H1 (cell line): ENCODE data around the gene PLPP7. TPM values are rescaled to one million over a fixed set of nuclear protein-coding genes. Genes with fewer than 3 reads are reported as not detected.

ENCODE experiments used
- CTCF ChIA-PET: fragments of 300-600 bp; sonication (Branson Sonifier 250); formaldehyde crosslinking; loops from one replicate; lab custom pipeline; 2021; ENCODE audit not compliant: partially characterized antibody; lab: Charles Lee
- POLR2A ChIA-PET: fragments of 300-600 bp; sonication (Branson Sonifier 250); formaldehyde crosslinking; loops from one replicate; lab custom pipeline; 2021; ENCODE audit warnings: inconsistent platforms; ENCODE audit not compliant: partially characterized antibody; lab: Charles Lee
- DNase-seq, 2 experiments: peaks; one replicate each; pipeline versions ENCODE4 v3.0.0 to v3.0.0-alpha.2; 2010 to 2022; ENCODE audit warnings: low spot score in 2 of 2, low read depth in 1 of 2, mixed read lengths in 1 of 2
- FAIRE-seq: peaks from 2 replicates; lab custom pipeline; 2011; peaks lifted over from hg19 to GRCh38; lab: Jason Lieb, UNC
- H2AFZ ChIP-seq: 2 replicates; pipeline ENCODE4 v1.8.1; 2012; ENCODE audit warnings: low read length, inconsistent platforms
- H2AK5ac ChIP-seq: 2 replicates; pipeline ENCODE4 v1.6.1; 2013; ENCODE audit warnings: low read depth, low read length
- H2BK120ac ChIP-seq: replicated peaks from 2 replicates; pipeline ENCODE3; 2013; ENCODE audit warnings: low read depth, low read length, inconsistent platforms
- H2BK12ac ChIP-seq: 2 replicates; pipeline ENCODE4 v1.6.1; 2013; ENCODE audit warnings: low read depth, low read length
- H2BK15ac ChIP-seq: 2 replicates; pipeline ENCODE4 v1.6.1; 2013; ENCODE audit warnings: low read length
- H2BK20ac ChIP-seq: 2 replicates; pipeline ENCODE4 v1.6.1; 2013; ENCODE audit warnings: low read length
- H2BK5ac ChIP-seq: 2 replicates; pipeline ENCODE4 v1.6.1; 2013; ENCODE audit warnings: low read depth, low read length
- H3K14ac ChIP-seq: 2 replicates; pipeline ENCODE4 v1.6.1; 2013; ENCODE audit warnings: inconsistent platforms; ENCODE audit not compliant: insufficient read length
- H3K18ac ChIP-seq: 2 replicates; pipeline ENCODE4 v1.6.1; 2013; ENCODE audit warnings: low read length; ENCODE audit errors: extremely low read depth
- H3K23ac ChIP-seq: 2 replicates; pipeline ENCODE4 v1.6.1; 2013; ENCODE audit warnings: inconsistent platforms; ENCODE audit not compliant: insufficient read length
- H3K23me2 ChIP-seq: 2 replicates; pipeline ENCODE4 v1.6.1; 2013; ENCODE audit warnings: low read depth, low read length
- H3K27ac ChIP-seq: 2 replicates; pipeline ENCODE4 v1.6.1; 2011; ENCODE audit warnings: low read depth, low read length, inconsistent platforms
- H3K27me3 ChIP-seq, 4 experiments: replicated peaks in 1 of 4; 1 replicate in 1 of 4; 2 replicates in 3 of 4; pipeline versions ENCODE4 v1.6.1 to v1.8.1; 2011 to 2013; ENCODE audit warnings: low read length in 3 of 4, mild to moderate bottlenecking in 3 of 4, inconsistent platforms in 2 of 4, mixed read lengths in 2 of 4, moderate library complexity in 1 of 4; ENCODE audit not compliant: control insufficient read depth in 3 of 4, insufficient read depth in 3 of 4; ENCODE audit errors: extremely low read depth in 1 of 4
- H3K36me3 ChIP-seq, 4 experiments: 2 replicates each; pipeline versions ENCODE4 v1.6.1 to v1.8.1; 2011 to 2013; ENCODE audit warnings: mild to moderate bottlenecking in 4 of 4, low read length in 3 of 4, moderate library complexity in 2 of 4, control low read depth in 1 of 4, inconsistent platforms in 1 of 4; ENCODE audit not compliant: insufficient read depth in 4 of 4, control insufficient read depth in 2 of 4
- H3K4ac ChIP-seq: replicated peaks from 2 replicates; pipeline ENCODE3; 2013; ENCODE audit warnings: low read length, low read depth, mixed read lengths, inconsistent platforms; ENCODE audit not compliant: insufficient read length
- H3K4me1 ChIP-seq, 4 experiments: replicated peaks in 1 of 4; 1 replicate in 1 of 4; 2 replicates in 3 of 4; pipeline versions ENCODE4 v1.6.1 to v1.8.1; 2011 to 2013; ENCODE audit warnings: low read length in 3 of 4, inconsistent platforms in 2 of 4, mixed read lengths in 1 of 4; ENCODE audit not compliant: insufficient read depth in 4 of 4, control insufficient read depth in 3 of 4
- H3K4me2 ChIP-seq, 2 experiments: 2 replicates each; pipeline versions ENCODE4 v1.6.1 to v1.8.1; 2011 to 2013; ENCODE audit warnings: low read depth in 2 of 2, low read length in 2 of 2, control low read depth in 1 of 2, inconsistent platforms in 1 of 2, mild to moderate bottlenecking in 1 of 2; ENCODE audit not compliant: insufficient read depth in 1 of 2
- H3K4me3 ChIP-seq, 4 experiments: fragments of 200-600, 300-600 bp in 1 of 4; sonication (generic), shearing (Covaris generic), sonication (Bioruptor Twin) in 1 of 4; 2 replicates each; pipeline versions ENCODE4 v1.5.1 to v1.8.1; 2011 to 2016; ENCODE audit warnings: low read length in 4 of 4, low read depth in 3 of 4, control low read depth in 2 of 4, inconsistent platforms in 2 of 4, mild to moderate bottlenecking in 2 of 4, mixed read lengths in 1 of 4, moderate library complexity in 1 of 4; ENCODE audit not compliant: insufficient read depth in 2 of 4; ENCODE audit errors: extremely low read depth in 1 of 4
- H3K56ac ChIP-seq: replicated peaks from 2 replicates; pipeline ENCODE3; 2013; ENCODE audit warnings: low read depth, mild to moderate bottlenecking, mixed read lengths, low read length, inconsistent platforms; ENCODE audit not compliant: insufficient read length
- H3K79me1 ChIP-seq: 2 replicates; pipeline ENCODE4 v1.6.1; 2013; ENCODE audit warnings: low read depth, low read length, control low read depth
- H3K79me2 ChIP-seq, 2 experiments: 2 replicates each; pipeline versions ENCODE4 v1.6.1 to v1.8.1; 2012 to 2013; ENCODE audit warnings: low read length in 2 of 2, mild to moderate bottlenecking in 2 of 2, inconsistent platforms in 1 of 2; ENCODE audit not compliant: insufficient read depth in 2 of 2, control insufficient read depth in 1 of 2
- H3K9ac ChIP-seq, 4 experiments: replicated peaks in 1 of 4; 1 replicate in 1 of 4; 2 replicates in 3 of 4; pipeline versions ENCODE4 v1.6.1 to v1.8.1; 2011 to 2013; ENCODE audit warnings: low read depth in 3 of 4, low read length in 3 of 4, control low read depth in 2 of 4, mild to moderate bottlenecking in 2 of 4, moderate library complexity in 2 of 4, inconsistent platforms in 1 of 4; ENCODE audit errors: extremely low read depth in 1 of 4
- H3K9me3 ChIP-seq, 2 experiments: 2 replicates each; pipeline versions ENCODE4 v1.6.1 to v1.8.1; 2012 to 2013; ENCODE audit warnings: mild to moderate bottlenecking in 2 of 2, moderate library complexity in 2 of 2, control low read depth in 1 of 2, inconsistent platforms in 1 of 2, low read depth in 1 of 2, low read length in 1 of 2, mixed read lengths in 1 of 2; ENCODE audit not compliant: insufficient read depth in 2 of 2
- H4K20me1 ChIP-seq, 2 experiments: replicated peaks in 1 of 2; 2 replicates each; pipeline versions ENCODE3 to v1.8.1; 2011 to 2013; ENCODE audit warnings: inconsistent platforms in 2 of 2, low read length in 2 of 2, mild to moderate bottlenecking in 1 of 2; ENCODE audit not compliant: insufficient read depth in 2 of 2, control insufficient read depth in 1 of 2
- H4K5ac ChIP-seq: 2 replicates; pipeline ENCODE4 v1.6.1; 2013; ENCODE audit warnings: low read length, low read depth, mixed read lengths, inconsistent platforms; ENCODE audit not compliant: insufficient read length
- H4K8ac ChIP-seq: 2 replicates; pipeline ENCODE4 v1.8.0; 2013; ENCODE audit warnings: mild to moderate bottlenecking, moderate library complexity, low read length, inconsistent platforms; ENCODE audit not compliant: insufficient read depth; ENCODE audit errors: extremely low read depth
- H4K91ac ChIP-seq: replicated peaks from 2 replicates; pipeline ENCODE3; 2013; ENCODE audit warnings: low read length, mixed read lengths, inconsistent platforms; ENCODE audit not compliant: insufficient read length
- EGR1 ChIP-seq: IDR thresholded peaks from 2 replicates; pipeline ENCODE4 v1.6.1; 2011; ENCODE audit warnings: low read depth, low read length, borderline replicate concordance
- KDM1A ChIP-seq: fragments of 200-600, 300-600 bp; sonication (generic); IDR thresholded peaks from 2 replicates; pipeline ENCODE4 v1.7.1; 2016; ENCODE audit warnings: mild to moderate bottlenecking, low read length, borderline replicate concordance
- NANOG ChIP-seq: IDR thresholded peaks from 2 replicates; pipeline ENCODE4 v1.6.1; 2011; ENCODE audit warnings: low read length, low read depth, mild to moderate bottlenecking, inconsistent platforms; ENCODE audit not compliant: insufficient read depth, poor library complexity, severe bottlenecking
- NRF1 ChIP-seq: IDR thresholded peaks from 2 replicates; pipeline ENCODE4 v1.6.1; 2011; ENCODE audit warnings: mild to moderate bottlenecking, low read depth, low read length, improper control_type of control experiment
- POLR2AphosphoS5 ChIP-seq: IDR thresholded peaks from 2 replicates; pipeline ENCODE4 v1.6.1; 2011; ENCODE audit warnings: low read depth, low read length
- SAP30 ChIP-seq: fragments of 300-600 bp; sonication (generic); IDR thresholded peaks from 2 replicates; pipeline ENCODE4 v1.7.1; 2012; ENCODE audit warnings: low read length, moderate library complexity, mild to moderate bottlenecking, inconsistent platforms; ENCODE audit not compliant: insufficient read depth, insufficient replicate concordance
- SIN3A ChIP-seq, 2 experiments: IDR thresholded peaks in 1 of 2; conservative IDR thresholded peaks in 1 of 2; 2 replicates each; pipeline ENCODE4 v1.6.1; 2011 to 2012; ENCODE audit warnings: low read length in 2 of 2, improper control_type of control experiment in 1 of 2, low read depth in 1 of 2, mild to moderate bottlenecking in 1 of 2
- SP2 ChIP-seq: IDR thresholded peaks from 2 replicates; pipeline ENCODE4 v1.6.1; 2012; ENCODE audit warnings: mild to moderate bottlenecking, low read length, inconsistent platforms
- TAF1 ChIP-seq: IDR thresholded peaks from 2 replicates; pipeline ENCODE4 v1.6.1; 2011; ENCODE audit warnings: mild to moderate bottlenecking, low read depth, low read length
- WGBS, 2 experiments: shearing (Covaris generic) in 1 of 2; methylation state at CpG; one replicate each; pipeline versions ENCODE4 v1.1.6 to v1.1.7; 2013 to 2015; ENCODE audit warnings: low lambda C conversion rate in 2 of 2, mixed read lengths in 2 of 2, inconsistent platforms in 1 of 2, low coverage in 1 of 2, missing lambda C conversion rate in 1 of 2; ENCODE audit not compliant: insufficient replicate concordance in 2 of 2, insufficient coverage in 1 of 2, insufficient read length in 1 of 2; ENCODE audit errors: extremely low coverage in 1 of 2, missing lambda C conversion rate in 1 of 2; 5-methylcytosine and 5-hydroxymethylcytosine counted together
- polyA plus RNA-seq, 7 experiments: library from polyadenylated mRNA; depleted of rRNA in 3 of 7; stranded (reverse) in 5 of 7; unstranded in 2 of 7; fragments of >200 nt in 5 of 7; fragments of 200-250 nt in 2 of 7; gene quantifications; 1 replicate in 5 of 7; 2 replicates in 1 of 7; 4 replicates in 1 of 7; pipeline versions ENCODE4 v1.2.1 to v1.2.3, GENCODE V29; 2011 to 2013; ENCODE audit warnings: missing spikeins in 2 of 7, mixed read lengths in 2 of 7
- total RNA-seq: library from RNA; stranded (reverse); fragmentation: NEBNext Ultra II Directional; extraction: Animal tissue kit (Norgen Biotek cat#: 25700); gene quantifications from 2 replicates; pipeline ENCODE4 v1.2.1, GENCODE V29; 2021
- TF ChIP-seq, protein P1 (sequence below): IDR thresholded peaks from 2 replicates; pipeline ENCODE4 v1.6.1; 2011; ENCODE audit warnings: low read length, improper control_type of control experiment
- TF ChIP-seq, protein P2 (sequence below): IDR thresholded peaks from 2 replicates; pipeline ENCODE4 v1.6.1; 2012; ENCODE audit warnings: low read length, inconsistent platforms

PLPP7 gene
- total and polyA plus RNA-seq, 2 of the 8 experiments (the other 6 are each of a cell fraction or from before 2014, with no cell fraction given) = 3.4 to 3.9 TPM

DNA sequence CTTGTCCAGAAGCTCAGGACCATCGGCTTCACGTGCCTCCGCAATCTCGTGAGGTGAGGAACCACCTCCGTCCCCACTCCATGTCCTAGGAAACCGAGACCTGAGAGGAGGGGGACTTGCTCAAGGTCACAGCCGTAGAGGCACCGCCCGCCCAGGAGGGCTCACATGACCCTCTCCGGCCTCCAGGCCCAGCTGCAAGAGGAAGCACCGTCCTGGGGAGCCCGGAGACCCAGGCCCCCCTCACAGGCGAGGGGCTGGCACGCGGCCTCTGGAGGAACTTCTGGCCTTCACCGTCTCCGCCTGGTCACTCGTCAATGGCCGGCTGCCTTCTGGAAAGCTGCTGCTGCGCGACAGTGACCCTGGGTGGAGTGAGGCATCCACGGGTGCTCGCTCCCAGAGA is 37.4 kb upstream of the PLPP7 start:
- no peak for DNase-seq
- CTCF ChIA-PET = interaction anchor here (0.6 to 2.1 kb wide), 8 partner anchors 12 to 84 kb away, joined by 3 to 7 read pairs (median 4); no protein-coding TSS in a partner anchor
- TF ChIP-seq NRF1 (no peak), SP2 (no peak), SIN3A (conservative IDR thresholded peaks at IDR 0.05 in 1 of 2, IDR thresholded peaks at IDR 0.05 in 1 of 2; ENCODE audit: low read depth in 1 of 2, low read length in 2 of 2) (no peak), POLR2AphosphoS5 (no peak), EGR1 (no peak), KDM1A (no peak), NANOG (no peak), SAP30 (no peak), TAF1 (no peak)
- TF ChIP-seq, protein P1, sequence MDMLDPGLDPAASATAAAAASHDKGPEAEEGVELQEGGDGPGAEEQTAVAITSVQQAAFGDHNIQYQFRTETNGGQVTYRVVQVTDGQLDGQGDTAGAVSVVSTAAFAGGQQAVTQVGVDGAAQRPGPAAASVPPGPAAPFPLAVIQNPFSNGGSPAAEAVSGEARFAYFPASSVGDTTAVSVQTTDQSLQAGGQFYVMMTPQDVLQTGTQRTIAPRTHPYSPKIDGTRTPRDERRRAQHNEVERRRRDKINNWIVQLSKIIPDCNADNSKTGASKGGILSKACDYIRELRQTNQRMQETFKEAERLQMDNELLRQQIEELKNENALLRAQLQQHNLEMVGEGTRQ = no peak
- TF ChIP-seq, protein P2, sequence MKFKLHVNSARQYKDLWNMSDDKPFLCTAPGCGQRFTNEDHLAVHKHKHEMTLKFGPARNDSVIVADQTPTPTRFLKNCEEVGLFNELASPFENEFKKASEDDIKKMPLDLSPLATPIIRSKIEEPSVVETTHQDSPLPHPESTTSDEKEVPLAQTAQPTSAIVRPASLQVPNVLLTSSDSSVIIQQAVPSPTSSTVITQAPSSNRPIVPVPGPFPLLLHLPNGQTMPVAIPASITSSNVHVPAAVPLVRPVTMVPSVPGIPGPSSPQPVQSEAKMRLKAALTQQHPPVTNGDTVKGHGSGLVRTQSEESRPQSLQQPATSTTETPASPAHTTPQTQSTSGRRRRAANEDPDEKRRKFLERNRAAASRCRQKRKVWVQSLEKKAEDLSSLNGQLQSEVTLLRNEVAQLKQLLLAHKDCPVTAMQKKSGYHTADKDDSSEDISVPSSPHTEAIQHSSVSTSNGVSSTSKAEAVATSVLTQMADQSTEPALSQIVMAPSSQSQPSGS = no peak

More for the DNA sequence above, 37.4 kb upstream of the PLPP7 start:
- no peak overlapping the region for H2AK5ac ChIP-seq
- H3K23ac ChIP-seq = no peak overlapping the region
- H3K27ac ChIP-seq = no peak overlapping the region
- no peak overlapping the region for H3K4me3 ChIP-seq
- peak overlapping the region; percentile 50; the same call in 1 of the 2 replicates for H2BK12ac ChIP-seq
- H3K56ac ChIP-seq = no peak overlapping the region
- no peaks in the 10 kb centered on the region for H3K27me3 ChIP-seq
- peak overlapping the region; percentile 15 for H4K91ac ChIP-seq
- POLR2A ChIA-PET = interaction anchor here (0.8 kb wide), 1 partner anchor 36 kb away, joined by 3 read pairs; no protein-coding TSS in a partner anchor
- H4K20me1 ChIP-seq = no peaks in the 10 kb centered on the region
- no peaks in the 10 kb centered on the region for H3K79me1 ChIP-seq
- H4K8ac ChIP-seq = no peak overlapping the region
- no peaks in the 10 kb centered on the region for H3K9me3 ChIP-seq
- peaks cover 0 to 6% (median 1%) of the 10 kb centered on the region in 4 experiments; a peak in 1 of 7 replicates for H3K4me1 ChIP-seq
- peak overlapping the region; percentile 7; the same call in 1 of the 2 replicates for H3K18ac ChIP-seq
- no peak overlapping the region for H2BK15ac ChIP-seq
- no peak overlapping the region for H2BK120ac ChIP-seq
- no peak overlapping the region for H3K4ac ChIP-seq
- FAIRE-seq = no peak
- no peaks in the 10 kb centered on the region for H3K79me2 ChIP-seq
- H3K9ac ChIP-seq = no peak overlapping the region
- no peak overlapping the region for H2BK20ac ChIP-seq
- H4K5ac ChIP-seq = no peak overlapping the region
- H2AFZ ChIP-seq = no peak overlapping the region
- no peak overlapping the region for H2BK5ac ChIP-seq
- no peak overlapping the region for H3K4me2 ChIP-seq
- no peak overlapping the region for H3K14ac ChIP-seq
- H3K23me2 ChIP-seq = no peaks in the 10 kb centered on the region
- H3K36me3 ChIP-seq = no peaks in the 10 kb centered on the region
- WGBS, 2 experiments = 90% methylated on average over 22 of the region's 23 CpGs; no CpG with 5 or more reads in 1 of the 2 experiments
